GM18951 (cell line): ENCODE results near the gene TRAF3IP1.
"Not testable (repeated sequence)": the region's sequence is repeated elsewhere in the genome, so short reads cannot be mapped to it uniquely, and the experiment has no call there.

Experiments used
- POLR2A ChIP-seq: IDR thresholded peaks from 4 replicates; pipeline ENCODE4 v1.6.1; 2011; ENCODE audit warnings: mild to moderate bottlenecking; ENCODE audit not compliant: insufficient read length, insufficient read depth; ENCODE audit errors: extremely low read depth
- in situ Hi-C: fragments of 300-500 bp; cut with MboI; formaldehyde crosslinking; loops from one replicate; pipeline ENCODE4 v1.12.0; 2022; ENCODE audit warnings: low sequenced_read_pairs, mixed read lengths, inconsistent platforms; ENCODE audit not compliant: unreplicated experiment

TRAF3IP1 gene

DNA sequence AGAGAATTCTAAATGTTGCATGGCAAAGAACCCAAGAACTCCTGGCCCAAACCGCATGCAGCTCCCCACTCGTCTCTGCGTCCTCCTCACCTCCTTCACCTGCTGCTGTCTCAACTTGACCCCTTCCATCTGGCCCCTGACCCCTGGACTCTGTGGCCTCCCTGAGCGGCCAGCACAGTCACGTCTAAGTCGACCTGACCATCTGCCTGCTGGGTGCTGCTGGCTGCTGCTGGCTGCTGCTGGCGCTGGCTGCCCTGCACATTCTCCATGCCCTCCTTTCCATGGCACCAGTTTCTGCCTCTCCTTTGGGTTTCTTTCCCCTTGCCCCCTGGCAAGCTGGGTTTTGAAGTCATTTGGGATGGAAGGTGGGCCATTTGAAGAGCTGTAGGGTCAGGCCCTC, 76.3 kb downstream of the TRAF3IP1 start:
- TF ChIP-seq POLR2A = no peak
- in situ Hi-C loops = no loop called here

DNA sequence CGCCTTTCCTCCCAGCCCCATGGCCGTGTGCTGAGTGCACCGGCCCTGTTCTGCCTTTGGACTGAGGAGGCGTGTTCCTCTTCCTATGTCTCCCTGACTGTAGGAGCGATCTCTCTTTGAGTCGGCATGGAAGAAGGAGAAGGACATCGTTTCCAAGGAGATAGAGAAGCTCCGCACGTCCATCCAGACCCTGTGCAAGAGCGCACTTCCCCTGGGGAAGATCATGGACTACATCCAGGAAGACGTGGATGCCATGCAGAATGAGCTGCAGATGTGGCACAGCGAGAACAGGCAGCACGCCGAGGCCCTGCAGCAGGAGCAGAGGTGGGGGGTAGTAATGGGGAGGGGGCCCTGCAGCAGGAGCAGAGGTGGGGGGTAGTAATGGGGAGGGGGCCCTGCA, 77.0 kb downstream of the TRAF3IP1 start:
- TF ChIP-seq POLR2A = no peak
- in situ Hi-C loops = no loop called here

DNA sequence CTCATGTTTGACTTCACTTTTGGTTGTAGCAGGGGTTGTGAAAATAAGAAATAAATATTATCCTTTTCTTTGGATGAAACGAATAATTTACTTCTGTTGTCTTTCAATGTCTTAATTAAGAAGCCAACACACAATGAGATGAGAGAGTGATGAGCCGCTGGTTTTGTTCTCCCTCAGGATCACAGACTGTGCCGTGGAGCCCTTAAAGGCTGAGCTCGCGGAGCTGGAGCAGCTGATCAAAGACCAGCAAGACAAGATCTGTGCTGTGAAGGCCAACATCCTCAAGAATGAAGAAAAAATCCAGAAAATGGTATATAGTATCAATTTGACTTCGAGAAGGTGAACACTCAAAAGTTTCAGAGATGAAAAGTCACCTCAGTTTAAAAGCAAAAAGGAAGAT, 78.3 kb downstream of the TRAF3IP1 start:
- in situ Hi-C loops = no loop called here
- no peak for TF ChIP-seq POLR2A

DNA sequence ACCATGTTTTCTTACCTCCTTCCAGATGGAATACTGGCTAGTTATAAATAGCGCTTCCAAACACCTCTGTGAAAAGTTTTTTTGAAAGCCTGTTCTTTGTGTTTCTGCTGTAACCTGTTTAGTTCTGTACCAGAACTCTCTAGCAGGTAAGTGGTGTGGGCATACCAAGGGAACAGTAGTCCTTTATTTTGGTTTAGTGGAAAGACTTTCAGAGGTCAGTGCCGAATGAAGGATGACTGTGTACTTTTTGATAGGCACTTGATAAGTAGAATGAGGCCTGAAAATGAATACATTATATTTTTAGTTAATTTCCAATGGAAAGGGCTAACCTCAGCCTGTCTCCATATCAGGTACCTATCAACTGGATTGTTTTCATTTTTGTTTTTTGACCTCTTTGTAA, 78.8 kb downstream of the TRAF3IP1 start:
- in situ Hi-C loops = no loop called here
- no peak for TF ChIP-seq POLR2A

DNA sequence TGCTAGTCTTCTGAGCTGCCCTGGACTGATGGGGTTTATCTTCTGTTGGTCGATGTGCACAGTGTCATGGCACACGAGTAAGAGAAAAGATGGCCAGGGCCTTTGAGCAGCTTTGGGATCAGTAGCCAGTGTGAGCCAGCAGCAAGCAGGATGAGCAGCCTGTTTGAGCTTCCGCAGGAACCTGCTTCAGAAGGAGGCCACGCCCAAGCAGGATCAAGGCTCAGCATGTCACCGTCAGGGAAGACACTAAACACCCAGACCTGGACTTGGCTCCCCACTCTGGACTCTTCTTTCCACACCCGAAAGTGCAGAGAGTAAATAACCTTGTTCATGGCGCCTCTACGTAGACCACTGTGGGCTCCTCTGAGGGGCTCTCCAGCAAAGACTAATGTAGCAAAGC, 81.2 kb downstream of the TRAF3IP1 start:
- TF ChIP-seq POLR2A = no peak

DNA sequence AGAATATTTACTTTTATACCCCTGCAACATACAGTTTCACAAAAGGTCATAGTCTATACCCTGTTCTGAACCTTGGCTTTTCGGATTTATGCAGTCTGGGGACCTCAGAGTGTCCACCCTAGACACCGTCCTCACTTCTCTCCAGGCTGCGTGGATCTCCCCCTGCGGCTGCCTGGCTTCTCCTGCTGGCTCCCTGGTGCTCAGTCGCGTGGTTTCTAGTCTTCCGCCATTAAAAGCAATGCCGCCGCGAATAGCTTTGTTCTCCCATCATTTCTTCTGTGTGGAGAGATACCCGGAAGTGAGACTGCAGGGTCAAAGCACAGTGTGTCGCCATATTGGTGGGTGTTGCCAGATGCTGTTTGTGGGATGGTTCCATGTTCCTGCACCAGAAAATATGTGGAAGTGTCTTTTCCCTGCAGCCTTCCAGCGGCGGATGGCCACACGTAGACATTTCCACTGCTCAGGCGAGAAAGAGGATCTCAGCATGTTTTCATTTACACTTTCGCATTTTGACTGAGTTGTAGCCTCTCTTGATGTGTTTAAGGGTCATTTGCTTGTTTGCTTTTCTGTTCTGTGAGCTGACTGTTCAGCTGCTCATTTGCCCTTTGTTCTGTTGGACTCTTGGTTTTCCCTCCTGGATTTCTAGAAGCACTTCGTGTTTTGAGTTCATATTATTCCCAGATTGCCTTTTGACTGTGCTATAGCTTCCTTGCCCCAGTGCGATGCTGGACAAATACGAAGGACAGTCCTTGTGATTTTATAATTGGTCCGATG, 83.5 kb downstream of the TRAF3IP1 start:
- in situ Hi-C loops = no loop called here
- no peak for TF ChIP-seq POLR2A

More for the DNA sequence above, 81.2 kb downstream of the TRAF3IP1 start:
- in situ Hi-C loops = no loop called here

DNA sequence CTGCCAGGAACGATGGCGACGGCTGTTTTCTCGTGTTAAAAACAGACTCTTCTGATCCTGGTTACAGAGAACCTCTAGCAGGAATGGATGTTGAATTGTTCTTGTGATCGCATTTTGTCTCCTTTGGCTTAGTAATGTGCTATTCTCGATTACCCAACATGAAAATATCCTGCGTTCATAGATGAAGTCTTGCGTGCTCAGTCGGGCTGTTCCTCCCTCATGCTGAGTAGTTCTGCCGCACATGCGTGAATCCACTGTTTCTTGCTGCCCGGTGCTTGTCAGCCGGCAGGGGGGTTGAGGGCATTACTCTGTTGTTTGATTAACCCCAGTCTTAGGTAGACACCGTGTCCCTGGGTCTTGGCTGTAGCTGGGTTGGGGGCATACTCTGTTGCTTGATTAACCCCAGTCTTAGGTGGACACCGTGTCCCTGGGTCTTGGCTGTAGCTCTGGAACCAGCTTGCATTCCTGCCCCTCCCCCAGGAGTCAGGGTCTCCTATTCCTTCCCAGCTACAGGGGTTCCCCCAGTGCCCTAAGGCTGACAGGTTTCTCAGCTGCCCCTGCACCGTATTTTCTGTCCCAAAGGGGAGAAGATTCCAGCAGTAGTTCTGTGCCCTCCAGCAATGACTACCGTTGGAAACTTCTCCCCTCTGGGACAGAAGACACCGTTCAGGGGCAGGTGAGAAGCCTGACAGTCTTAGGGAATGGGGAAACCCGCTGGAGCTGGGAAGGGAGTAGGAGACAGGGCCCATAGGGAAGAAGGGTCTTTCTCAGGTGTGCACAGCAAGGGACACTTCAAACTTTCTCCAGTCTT, 84.3 kb downstream of the TRAF3IP1 start:
- TF ChIP-seq POLR2A = no peak

DNA sequence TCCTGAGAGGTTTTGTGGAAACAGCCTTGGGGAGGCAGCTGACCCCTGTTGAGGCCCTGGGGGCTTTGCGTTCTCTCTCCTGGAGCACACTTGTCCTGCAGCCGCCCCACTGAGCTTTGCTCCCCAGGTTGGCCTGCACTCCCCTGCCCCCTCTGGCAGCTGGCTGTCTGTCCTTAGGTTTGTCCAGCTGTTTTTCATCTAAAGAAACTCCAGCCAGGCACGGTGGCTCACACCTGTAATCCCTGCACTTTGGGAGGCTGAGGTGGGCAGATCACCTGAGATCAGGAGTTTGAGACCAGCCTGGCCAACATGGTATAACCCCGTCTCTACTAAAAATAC, 84.9 kb downstream of the TRAF3IP1 start:
- in situ Hi-C loops = not testable (repeated sequence)

More for the DNA sequence above, 84.3 kb downstream of the TRAF3IP1 start:
- in situ Hi-C loops = no loop called here

DNA sequence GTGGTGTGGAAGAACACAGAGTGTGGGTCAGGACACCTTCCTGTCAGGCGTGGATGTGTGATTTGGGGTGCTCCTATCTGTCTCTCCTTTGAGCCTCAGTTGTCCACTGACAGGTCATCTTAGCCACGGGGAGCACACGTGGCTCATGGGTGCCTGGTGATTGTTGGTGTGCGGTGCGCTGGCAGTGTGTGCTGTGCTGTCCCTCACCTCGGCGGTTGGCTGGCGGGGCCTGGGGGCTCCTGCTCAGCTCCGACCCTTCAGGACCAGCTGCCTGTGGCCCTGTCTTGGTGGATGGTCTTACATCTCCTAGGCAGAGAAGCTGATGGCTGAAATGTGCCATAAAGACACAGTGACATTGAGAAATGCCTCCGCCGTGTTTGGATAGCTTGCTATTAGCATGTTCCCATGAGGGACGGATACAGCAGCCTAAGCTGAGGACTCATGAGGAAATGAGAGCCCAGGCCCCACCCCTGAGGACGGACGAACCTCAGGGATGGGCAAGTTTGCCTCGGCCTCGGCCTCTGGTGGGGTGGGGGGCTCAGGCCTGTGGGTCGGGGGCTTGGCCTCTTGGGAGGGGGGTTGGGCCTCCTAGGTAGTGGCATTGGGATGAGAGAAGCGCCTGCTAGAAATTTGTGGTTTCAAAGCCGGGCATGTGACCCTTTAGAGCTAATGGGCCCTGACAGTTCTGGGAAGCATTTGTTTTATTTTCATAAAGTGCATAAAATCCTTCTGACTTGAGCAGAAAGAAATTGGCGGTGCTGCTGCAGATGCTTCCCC, 86.1 kb downstream of the TRAF3IP1 start:
- in situ Hi-C loops = no loop called here
- TF ChIP-seq POLR2A = no peak

DNA sequence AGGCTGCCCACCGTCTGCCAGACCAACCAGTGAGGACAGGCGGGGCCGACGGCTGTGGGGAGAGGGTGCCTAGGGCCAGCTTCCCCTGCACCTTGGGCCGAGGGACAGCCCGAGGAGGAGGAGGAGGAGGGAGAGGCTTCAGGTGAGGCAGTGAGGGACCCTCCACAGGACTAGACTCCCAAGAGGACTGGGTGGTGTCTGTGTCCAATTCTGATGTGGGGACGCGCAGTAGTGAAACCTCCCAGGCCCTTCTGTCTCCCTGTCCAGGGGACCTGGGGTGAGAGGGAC, 86.6 kb downstream of the TRAF3IP1 start:
- no peak for TF ChIP-seq POLR2A
- in situ Hi-C loops = no loop called here

DNA sequence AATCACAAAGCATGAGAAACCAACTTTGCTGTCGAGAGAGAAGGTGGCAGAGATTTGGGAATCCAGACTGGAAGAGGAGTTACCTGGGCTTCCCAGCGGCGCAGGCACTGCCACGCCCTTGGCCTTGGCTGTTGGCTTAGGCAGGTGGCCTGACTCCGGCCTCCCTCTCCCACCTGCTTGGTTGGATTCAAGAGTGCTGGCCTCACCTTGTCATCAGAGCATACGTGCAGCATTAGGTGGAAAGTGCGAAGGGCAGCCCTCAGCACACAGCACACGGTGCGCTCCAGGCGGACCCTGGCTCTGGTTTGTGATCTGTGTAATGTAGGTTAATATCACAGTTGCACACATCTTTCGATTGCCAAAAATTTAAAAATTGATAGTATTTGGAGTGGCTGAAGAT, 87.2 kb downstream of the TRAF3IP1 start:
- in situ Hi-C loops = no loop called here
- TF ChIP-seq POLR2A = no peak

DNA sequence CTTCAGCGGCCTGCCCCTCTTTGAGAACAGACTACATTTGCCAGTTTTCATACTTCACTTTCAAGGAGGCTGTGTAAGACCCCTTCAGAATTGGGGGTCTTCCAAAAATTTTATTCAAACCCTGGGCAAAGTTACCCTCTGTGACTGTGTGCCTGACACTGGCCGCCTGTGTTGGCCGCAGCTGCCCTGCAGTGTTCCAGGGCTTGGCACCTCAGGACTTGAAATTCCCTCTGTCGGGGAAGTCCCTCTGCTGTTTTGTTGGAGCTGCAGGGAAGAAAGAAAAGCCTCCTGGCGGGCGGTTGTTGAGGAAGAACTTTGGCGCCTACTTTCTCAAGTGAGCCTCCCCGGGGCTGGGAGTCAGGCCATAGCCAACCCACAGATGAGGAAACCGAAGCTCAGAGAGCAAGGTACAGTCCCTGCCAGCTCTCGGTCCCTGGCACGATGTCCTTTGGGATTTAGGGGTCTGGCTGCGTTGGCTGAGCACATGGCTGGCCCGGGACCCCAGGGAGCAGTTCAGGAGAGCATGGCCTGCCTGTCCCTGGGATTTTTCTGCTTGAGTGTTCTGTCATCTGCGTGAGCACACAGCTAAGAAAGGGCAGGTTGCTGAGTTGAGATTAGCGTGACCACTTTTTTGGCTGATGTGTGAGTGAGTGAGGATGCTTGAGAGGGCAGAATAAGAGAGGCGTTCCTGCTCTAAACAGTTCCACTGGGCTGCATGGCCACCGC, 88.5 kb downstream of the TRAF3IP1 start:
- TF ChIP-seq POLR2A = no peak
- in situ Hi-C loops = no loop called here

DNA sequence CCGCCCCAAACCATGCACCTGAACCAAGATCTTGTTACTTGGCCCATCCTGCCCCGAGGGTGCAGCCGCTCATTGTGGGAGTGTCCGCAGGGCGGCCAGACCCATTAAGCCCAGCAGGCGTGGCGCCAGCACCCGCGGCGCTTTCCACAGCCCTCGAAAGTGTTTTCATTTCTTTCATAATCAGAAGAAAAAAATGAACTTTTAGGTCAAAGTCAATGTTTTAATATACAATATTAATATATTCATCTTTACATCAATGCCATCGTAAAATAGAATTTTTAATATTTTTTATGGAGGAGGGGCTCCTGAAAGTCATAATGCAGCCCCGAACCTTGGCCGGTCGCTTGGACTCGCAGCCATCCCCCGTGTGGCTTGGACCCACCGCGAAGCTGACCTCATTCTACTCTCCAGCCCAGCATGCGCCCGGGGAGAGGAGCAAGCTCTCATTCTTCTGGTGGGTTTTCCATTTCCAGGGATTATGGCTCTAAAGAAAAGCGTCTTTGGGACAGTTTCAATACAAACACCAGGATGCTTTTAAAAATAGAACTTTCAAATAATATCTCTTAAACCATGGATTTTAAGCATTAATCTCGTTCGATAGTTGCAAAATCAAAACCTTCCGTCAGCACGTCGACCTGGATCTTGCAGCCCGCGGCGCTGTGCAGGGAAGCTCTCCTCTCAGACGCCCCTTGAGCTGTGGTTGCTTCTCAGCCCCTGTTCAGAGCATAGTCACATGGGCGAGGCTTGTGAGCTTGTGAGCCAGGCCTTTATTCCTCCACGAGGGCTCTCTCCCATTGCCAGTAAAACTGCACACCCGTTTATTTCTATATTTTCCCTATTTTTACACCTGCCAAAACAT, 89.3 kb downstream of the TRAF3IP1 start:
- in situ Hi-C loops = no loop called here
- no peak for TF ChIP-seq POLR2A
